Measurements from ENCODE around the gene SIK3.

The SIK3 gene

GRCh38 chr11:116890193-116890592 lies 208.0 kb downstream of the SIK3 start:
- Histone ChIP-seq H2BK5ac (ENCODE audit: low read length) (no peak overlapping the region), H4K5ac (ENCODE audit: low read length) (no peak overlapping the region), H2AK5ac (ENCODE audit: low read length) (no peak overlapping the region), H2BK15ac (replicated peaks; ENCODE audit: low read depth) (no peak overlapping the region), H4K8ac (ENCODE audit: low read depth, low read length) (no peak overlapping the region), H3K4me3 (ENCODE audit: low read length) (no peak overlapping the region), H3K9ac (ENCODE audit: low read length) (no peak overlapping the region), H3K4ac (ENCODE audit: low read depth, low read length) (no peak overlapping the region), H2BK120ac (ENCODE audit: low read depth, low read length) (no peak overlapping the region), H3K27me3 (ENCODE audit: insufficient read depth, low read length, poor library complexity) (no peaks in the 10 kb centered on the region), H3K23ac (ENCODE audit: low read length) (no peak overlapping the region), H3K56ac (ENCODE audit: low read length) (no peak overlapping the region), H3K18ac (ENCODE audit: low read length) (no peak overlapping the region), H3K79me1 (ENCODE audit: low read length) (no peaks in the 10 kb centered on the region), H3K27ac (ENCODE audit: low read depth, low read length) (no peak overlapping the region), H3K79me2 (ENCODE audit: control insufficient read depth, insufficient read depth, low read length) (no peaks in the 10 kb centered on the region), H3K4me2 (ENCODE audit: low read length) (no peak overlapping the region), H3K4me1 (ENCODE audit: control insufficient read depth, low read depth, low read length) (no peaks in the 10 kb centered on the region), H3K36me3 (ENCODE audit: control insufficient read depth, insufficient read depth, low read length) (no peaks in the 10 kb centered on the region)
- no peak for DNase-seq
- no CpG with 5 or more reads among the region's 2 CpGs for WGBS (ENCODE audit: extremely low coverage, insufficient coverage, low lambda C conversion rate)

GRCh38 chr11:116888884-116889549 lies 209.2 kb downstream of the SIK3 start:
- Histone ChIP-seq H3K4me1 (ENCODE audit: control insufficient read depth, low read depth, low read length) (no peaks in the 10 kb centered on the region), H2AK5ac (ENCODE audit: low read length) (no peak overlapping the region), H3K18ac (ENCODE audit: low read length) (no peak overlapping the region), H3K4me3 (ENCODE audit: low read length) (no peak overlapping the region), H3K4me2 (ENCODE audit: low read length) (no peak overlapping the region), H4K8ac (ENCODE audit: low read depth, low read length) (no peak overlapping the region), H3K56ac (ENCODE audit: low read length) (no peak overlapping the region), H2BK15ac (replicated peaks; ENCODE audit: low read depth) (no peak overlapping the region), H3K9ac (ENCODE audit: low read length) (no peak overlapping the region), H3K79me2 (ENCODE audit: control insufficient read depth, insufficient read depth, low read length) (no peaks in the 10 kb centered on the region), H3K23ac (ENCODE audit: low read length) (no peak overlapping the region), H3K36me3 (ENCODE audit: control insufficient read depth, insufficient read depth, low read length) (no peaks in the 10 kb centered on the region), H3K79me1 (ENCODE audit: low read length) (no peaks in the 10 kb centered on the region), H2BK120ac (ENCODE audit: low read depth, low read length) (no peak overlapping the region), H2BK5ac (ENCODE audit: low read length) (no peak overlapping the region), H4K5ac (ENCODE audit: low read length) (no peak overlapping the region), H3K27me3 (ENCODE audit: insufficient read depth, low read length, poor library complexity) (no peaks in the 10 kb centered on the region), H3K27ac (ENCODE audit: low read depth, low read length) (no peak overlapping the region), H3K4ac (ENCODE audit: low read depth, low read length) (no peak overlapping the region)
- DNase-seq: no peak
- no CpG with 5 or more reads among the region's 3 CpGs for WGBS (ENCODE audit: extremely low coverage, insufficient coverage, low lambda C conversion rate)

GRCh38 chr11:116888024-116888423 lies 210.2 kb downstream of the SIK3 start:
- Histone ChIP-seq H3K4me2 (ENCODE audit: low read length) (no peak overlapping the region), H4K5ac (ENCODE audit: low read length) (no peak overlapping the region), H3K4me1 (ENCODE audit: control insufficient read depth, low read depth, low read length) (no peaks in the 10 kb centered on the region), H2BK5ac (ENCODE audit: low read length) (no peak overlapping the region), H3K4ac (ENCODE audit: low read depth, low read length) (no peak overlapping the region), H3K27ac (ENCODE audit: low read depth, low read length) (no peak overlapping the region), H2AK5ac (ENCODE audit: low read length) (no peak overlapping the region), H3K23ac (ENCODE audit: low read length) (no peak overlapping the region), H3K79me2 (ENCODE audit: control insufficient read depth, insufficient read depth, low read length) (no peaks in the 10 kb centered on the region), H3K27me3 (ENCODE audit: insufficient read depth, low read length, poor library complexity) (no peaks in the 10 kb centered on the region), H3K4me3 (ENCODE audit: low read length) (no peak overlapping the region), H2BK15ac (replicated peaks; ENCODE audit: low read depth) (no peak overlapping the region), H3K18ac (ENCODE audit: low read length) (no peak overlapping the region), H3K56ac (ENCODE audit: low read length) (no peak overlapping the region), H2BK120ac (ENCODE audit: low read depth, low read length) (no peak overlapping the region), H3K79me1 (ENCODE audit: low read length) (no peaks in the 10 kb centered on the region), H3K36me3 (ENCODE audit: control insufficient read depth, insufficient read depth, low read length) (no peaks in the 10 kb centered on the region), H3K9ac (ENCODE audit: low read length) (no peak overlapping the region), H4K8ac (ENCODE audit: low read depth, low read length) (no peak overlapping the region)
- WGBS (ENCODE audit: extremely low coverage, insufficient coverage, low lambda C conversion rate): no CpG with 5 or more reads among the region's 5 CpGs
- DNase-seq: no peak

- H3K27me3 ChIP-seq (ENCODE audit: insufficient read depth, low read length, poor library complexity): no peaks in the 10 kb centered on the region
- no peak for DNase-seq
- no CpG with 5 or more reads among the region's 5 CpGs for WGBS (ENCODE audit: extremely low coverage, insufficient coverage, low lambda C conversion rate)
- no peak overlapping the region for H3K4me2 ChIP-seq (ENCODE audit: low read length)
- H2BK5ac ChIP-seq (ENCODE audit: low read length): no peak overlapping the region
- H3K4me1 ChIP-seq (ENCODE audit: control insufficient read depth, low read depth, low read length): no peaks in the 10 kb centered on the region
- no peak overlapping the region for H2BK120ac ChIP-seq (ENCODE audit: low read depth, low read length)
- no peak overlapping the region for H3K18ac ChIP-seq (ENCODE audit: low read length)
- H3K79me2 ChIP-seq (ENCODE audit: control insufficient read depth, insufficient read depth, low read length): no peaks in the 10 kb centered on the region
- no peak overlapping the region for H2BK15ac ChIP-seq (replicated peaks; ENCODE audit: low read depth)
- H3K9ac ChIP-seq (ENCODE audit: low read length): no peak overlapping the region
- no peak overlapping the region for H4K5ac ChIP-seq (ENCODE audit: low read length)
- no peak overlapping the region for H3K4ac ChIP-seq (ENCODE audit: low read depth, low read length)
- no peaks in the 10 kb centered on the region for H3K36me3 ChIP-seq (ENCODE audit: control insufficient read depth, insufficient read depth, low read length)
- H3K56ac ChIP-seq (ENCODE audit: low read length): no peak overlapping the region
- H3K23ac ChIP-seq (ENCODE audit: low read length): no peak overlapping the region
- H3K79me1 ChIP-seq (ENCODE audit: low read length): no peaks in the 10 kb centered on the region
- H3K27ac ChIP-seq (ENCODE audit: low read depth, low read length): no peak overlapping the region
- H3K4me3 ChIP-seq (ENCODE audit: low read length): no peak overlapping the region
- H2AK5ac ChIP-seq (ENCODE audit: low read length): no peak overlapping the region
- H4K8ac ChIP-seq (ENCODE audit: low read depth, low read length): no peak overlapping the region
These were observed 212.1 kb downstream of the SIK3 start for GRCh38 chr11:116885951-116886655.

- Histone ChIP-seq H3K4me2 (ENCODE audit: low read length) (no peak overlapping the region), H3K4me1 (ENCODE audit: control insufficient read depth, low read depth, low read length) (no peaks in the 10 kb centered on the region), H4K5ac (ENCODE audit: low read length) (no peak overlapping the region), H3K4ac (ENCODE audit: low read depth, low read length) (no peak overlapping the region), H4K8ac (ENCODE audit: low read depth, low read length) (no peak overlapping the region), H3K79me2 (ENCODE audit: control insufficient read depth, insufficient read depth, low read length) (no peaks in the 10 kb centered on the region), H3K9ac (ENCODE audit: low read length) (no peak overlapping the region), H3K18ac (ENCODE audit: low read length) (no peak overlapping the region), H3K27me3 (ENCODE audit: insufficient read depth, low read length, poor library complexity) (no peaks in the 10 kb centered on the region), H3K4me3 (ENCODE audit: low read length) (no peak overlapping the region), H2BK15ac (replicated peaks; ENCODE audit: low read depth) (no peak overlapping the region), H2BK120ac (ENCODE audit: low read depth, low read length) (no peak overlapping the region), H3K23ac (ENCODE audit: low read length) (no peak overlapping the region), H3K56ac (ENCODE audit: low read length) (no peak overlapping the region), H3K36me3 (ENCODE audit: control insufficient read depth, insufficient read depth, low read length) (no peaks in the 10 kb centered on the region), H3K79me1 (ENCODE audit: low read length) (no peaks in the 10 kb centered on the region), H2AK5ac (ENCODE audit: low read length) (no peak overlapping the region), H3K27ac (ENCODE audit: low read depth, low read length) (no peak overlapping the region), H2BK5ac (ENCODE audit: low read length) (no peak overlapping the region)
- DNase-seq: no peak
These were observed 215.8 kb downstream of the SIK3 start for GRCh38 chr11:116882386-116882785.

- no peak overlapping the region for H3K9ac ChIP-seq (ENCODE audit: low read length)
- H3K79me2 ChIP-seq (ENCODE audit: control insufficient read depth, insufficient read depth, low read length): no peaks in the 10 kb centered on the region
- H3K4me1 ChIP-seq (ENCODE audit: control insufficient read depth, low read depth, low read length): no peaks in the 10 kb centered on the region
- H4K5ac ChIP-seq (ENCODE audit: low read length): no peak overlapping the region
- H3K27me3 ChIP-seq (ENCODE audit: insufficient read depth, low read length, poor library complexity): no peaks in the 10 kb centered on the region
- no peak overlapping the region for H3K18ac ChIP-seq (ENCODE audit: low read length)
- no peak overlapping the region for H3K4me3 ChIP-seq (ENCODE audit: low read length)
- no peak overlapping the region for H2AK5ac ChIP-seq (ENCODE audit: low read length)
- no peak overlapping the region for H3K4me2 ChIP-seq (ENCODE audit: low read length)
- no peaks in the 10 kb centered on the region for H3K79me1 ChIP-seq (ENCODE audit: low read length)
- H3K23ac ChIP-seq (ENCODE audit: low read length): no peak overlapping the region
- no peak overlapping the region for H2BK15ac ChIP-seq (replicated peaks; ENCODE audit: low read depth)
- DNase-seq: no peak
- H3K36me3 ChIP-seq (ENCODE audit: control insufficient read depth, insufficient read depth, low read length): no peaks in the 10 kb centered on the region
- H2BK120ac ChIP-seq (ENCODE audit: low read depth, low read length): no peak overlapping the region
- no CpG with 5 or more reads among the region's 6 CpGs for WGBS (ENCODE audit: extremely low coverage, insufficient coverage, low lambda C conversion rate)
- H3K27ac ChIP-seq (ENCODE audit: low read depth, low read length): no peak overlapping the region
- H2BK5ac ChIP-seq (ENCODE audit: low read length): no peak overlapping the region
- H3K4ac ChIP-seq (ENCODE audit: low read depth, low read length): no peak overlapping the region
- H4K8ac ChIP-seq (ENCODE audit: low read depth, low read length): no peak overlapping the region
- H3K56ac ChIP-seq (ENCODE audit: low read length): no peak overlapping the region
These were observed 217.1 kb downstream of the SIK3 start for GRCh38 chr11:116881143-116881542.

Measured in mesendoderm (in vitro differentiated cells).